HG02970 (cell line): ENCODE data around the gene MLN.

Experiments used
- ATAC-seq: cut with Tn5 transposase; IDR thresholded peaks from one replicate; pipeline ENCODE4 v1.9.1; 2021; ENCODE audit warnings: mild to moderate bottlenecking, moderate library complexity, moderate number of reproducible peaks; ENCODE audit not compliant: unreplicated experiment, low FRiP score

Gene MLN

GRCh38 chr6:33817489-33817888 lies 13.7 kb upstream of the MLN start:
- ATAC-seq = no peak

GRCh38 chr6:33816911-33817310 lies 13.1 kb upstream of the MLN start:
- ATAC-seq = no peak

GRCh38 chr6:33815854-33816253 lies 12.1 kb upstream of the MLN start:
- no peak for ATAC-seq

GRCh38 chr6:33813990-33814985 lies 10.5 kb upstream of the MLN start:
- ATAC-seq = no peak

- ATAC-seq = no peak
These were observed 9.6 kb upstream of the MLN start for GRCh38 chr6:33813246-33813904.

GRCh38 chr6:33812669-33813068 lies 8.9 kb upstream of the MLN start:
- no peak for ATAC-seq

GRCh38 chr6:33809594-33809993 lies 5.8 kb upstream of the MLN start:
- ATAC-seq = no peak

GRCh38 chr6:33808641-33809180 lies 4.9 kb upstream of the MLN start:
- no peak for ATAC-seq

GRCh38 chr6:33807606-33808005 lies 3.8 kb upstream of the MLN start:
- ATAC-seq = no peak

DNA sequence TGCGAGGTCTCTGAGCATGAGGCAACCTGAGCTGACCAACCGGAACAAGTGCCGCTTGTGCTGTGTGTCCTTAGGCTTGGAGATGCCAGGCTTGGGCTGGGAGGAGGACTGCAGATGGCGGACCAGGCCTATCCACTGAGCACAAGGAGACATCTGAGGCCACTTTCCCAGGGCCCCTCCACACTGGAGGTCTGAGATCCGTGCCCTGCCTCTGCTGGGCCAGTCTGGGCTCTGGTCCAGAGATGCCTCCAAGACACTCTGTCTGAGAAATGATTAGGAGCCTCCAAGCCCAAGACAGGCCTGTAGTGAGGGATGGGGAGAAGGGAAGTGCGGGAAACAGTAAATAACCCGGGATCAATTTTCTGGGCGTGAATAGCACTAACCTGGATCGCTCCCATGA lies 3.0 kb upstream of the MLN start:
- ATAC-seq = no peak

DNA sequence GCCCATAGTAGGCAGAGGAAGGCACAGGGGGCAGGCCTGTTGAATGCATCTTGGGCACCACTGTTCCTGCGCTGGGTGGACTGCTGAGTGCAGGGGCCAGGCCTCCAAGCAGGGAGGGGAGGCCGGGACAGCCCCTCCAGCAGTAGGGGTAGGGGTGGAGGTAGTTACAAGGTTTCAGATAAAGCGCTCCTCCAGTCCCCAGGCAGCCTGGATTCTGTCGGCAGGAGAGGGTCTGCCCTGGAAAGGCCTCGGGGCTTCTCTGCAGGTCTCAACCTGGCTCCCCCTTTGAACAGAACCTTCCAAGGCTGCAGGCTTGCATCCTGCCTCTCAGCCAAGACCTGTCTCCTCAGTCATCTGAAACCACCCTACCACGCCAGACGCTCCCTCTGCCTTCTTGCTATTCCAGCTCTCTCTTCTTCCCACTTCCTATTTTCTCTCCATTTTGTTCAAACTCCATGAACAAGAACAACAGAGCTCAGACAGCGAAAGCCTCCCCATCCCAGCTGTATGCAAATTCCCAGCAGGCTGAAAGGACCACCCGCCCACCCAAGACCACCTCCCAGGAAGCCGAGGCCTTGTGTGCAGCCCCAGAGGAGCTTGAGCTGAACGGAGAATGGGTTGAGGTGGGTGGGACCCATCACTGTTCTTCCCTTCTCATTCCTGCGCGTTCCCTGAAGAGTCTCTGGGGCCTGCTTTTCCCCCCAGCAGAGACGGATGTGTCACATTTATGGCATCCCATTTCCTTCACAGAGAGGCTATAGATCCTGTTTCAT lies 1.4 kb downstream of the MLN start:
- no peak for ATAC-seq

DNA sequence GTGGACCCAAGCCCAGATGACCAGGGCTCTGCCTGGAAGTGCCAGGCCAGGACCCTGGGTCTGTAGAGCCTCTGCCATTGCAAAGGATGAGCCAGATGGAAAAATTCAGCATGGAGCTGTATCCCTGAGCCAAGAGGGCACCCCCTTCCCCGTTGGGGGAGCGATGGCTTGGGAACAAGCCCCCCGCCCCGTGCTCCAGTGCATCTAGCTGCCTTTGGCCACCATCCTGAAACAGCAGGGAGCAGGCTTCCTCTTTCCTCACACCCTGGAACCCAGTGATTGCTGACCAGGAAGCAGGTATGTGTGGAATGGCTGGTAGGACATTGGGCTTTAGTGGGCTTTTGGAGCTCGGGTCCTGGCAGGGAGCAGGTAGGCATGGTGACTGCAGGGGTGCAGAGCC lies 2.2 kb downstream of the MLN start:
- no peak for ATAC-seq

DNA sequence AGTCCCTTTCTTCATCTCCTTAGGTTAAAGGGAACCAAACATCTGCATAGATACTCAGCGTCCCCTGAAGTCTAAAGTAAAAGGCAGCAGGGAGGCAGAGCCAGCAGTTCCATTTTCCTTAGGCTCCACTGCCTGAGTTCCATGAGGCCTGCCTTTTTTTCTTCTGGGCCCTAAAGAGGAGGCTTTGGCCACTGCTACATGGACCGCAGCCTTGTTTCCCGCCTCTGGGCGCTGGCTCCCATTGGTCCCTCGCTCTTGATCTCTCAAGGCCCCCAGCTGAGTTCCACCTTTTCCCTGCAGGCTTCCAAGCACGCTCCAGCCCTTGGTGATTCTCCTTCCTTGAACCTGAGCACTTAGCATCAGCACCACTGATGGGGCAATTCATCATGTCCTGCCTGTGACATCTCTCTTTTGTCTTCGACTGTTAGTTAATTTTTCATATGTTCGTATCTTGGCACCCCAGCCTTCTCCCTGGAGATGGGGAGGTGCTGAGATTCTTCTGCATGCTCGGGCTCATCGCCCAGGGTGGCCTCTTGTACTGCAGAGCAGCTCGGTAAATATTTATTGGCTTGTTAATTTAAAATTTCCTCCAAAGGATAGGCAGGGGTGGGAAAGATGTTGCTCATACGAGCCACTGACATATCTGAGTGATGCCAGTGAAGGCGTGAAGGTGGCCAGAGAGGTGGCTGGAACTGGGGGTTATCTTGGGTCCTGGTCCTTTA lies 3.4 kb downstream of the MLN start:
- no peak for ATAC-seq

GRCh38 chr6:33799454-33800113 lies 4.2 kb downstream of the MLN start:
- ATAC-seq = no peak

DNA sequence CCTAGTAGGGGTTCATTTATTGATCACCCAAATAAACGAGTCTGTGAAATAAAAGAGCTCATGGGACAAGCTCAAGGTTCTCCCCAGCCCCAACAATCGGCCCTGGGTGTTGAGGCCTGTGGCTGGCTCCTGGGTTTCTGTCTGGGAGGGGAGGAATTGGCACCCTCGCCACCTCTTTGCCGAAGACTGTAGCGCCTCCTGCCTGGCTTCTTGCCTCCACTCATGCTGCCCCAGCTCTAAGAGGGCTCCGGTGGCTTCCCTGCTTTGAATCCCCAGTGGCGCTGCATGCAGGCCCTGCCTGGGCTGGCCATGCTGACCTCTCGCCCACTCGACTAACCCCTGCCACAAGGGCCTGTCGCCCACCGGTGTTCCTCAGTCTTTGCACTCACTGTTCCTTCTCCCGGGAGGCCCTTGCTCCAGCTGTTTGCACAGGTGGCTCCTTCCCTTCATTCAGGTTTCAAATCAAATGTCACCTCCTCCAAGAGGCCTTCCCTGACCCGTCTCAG lies 5.4 kb downstream of the MLN start:
- ATAC-seq = no peak

GRCh38 chr6:33797626-33798342 lies 6.0 kb downstream of the MLN start:
- no peak for ATAC-seq

DNA sequence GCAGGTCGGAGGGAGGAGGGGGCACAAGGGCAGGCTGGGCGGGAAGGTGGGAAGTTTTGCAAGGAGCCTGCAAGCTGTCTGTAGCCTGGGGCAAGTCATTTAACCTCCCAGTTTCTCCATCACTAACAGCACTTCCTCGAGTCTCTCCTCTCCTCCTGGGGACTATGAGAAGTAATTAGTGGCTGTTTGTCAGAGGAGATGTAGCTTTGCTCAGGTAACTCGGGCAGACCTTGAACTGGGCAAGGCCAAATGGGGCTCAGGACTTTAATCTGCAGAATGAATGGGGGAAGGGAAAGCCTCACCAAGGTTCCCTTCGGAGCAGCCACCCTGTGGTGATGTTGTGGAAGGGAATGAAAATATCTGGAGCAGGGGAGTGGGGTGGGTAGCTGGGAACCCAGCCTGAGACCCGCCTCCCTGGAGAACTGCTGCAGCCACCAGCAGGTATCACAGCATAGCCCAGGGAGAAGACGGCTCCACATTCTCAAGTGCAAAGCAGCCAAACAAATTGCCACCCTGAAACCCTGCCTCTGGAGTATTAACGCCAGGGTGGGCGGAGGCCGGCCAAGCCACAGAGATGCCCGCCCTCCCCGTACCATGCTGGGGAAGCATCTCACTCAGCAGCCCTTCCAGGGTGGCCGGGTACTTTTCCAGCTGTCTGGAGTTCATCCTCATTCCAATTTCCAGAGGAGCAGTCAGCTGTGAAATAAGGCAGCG lies 8.7 kb downstream of the MLN start:
- no peak for ATAC-seq

- ATAC-seq = no peak
These were observed 10.8 kb downstream of the MLN start for GRCh38 chr6:33792981-33793380.
